Neural cell (in vitro differentiated cells): Measurements from ENCODE around the gene SHC2. TPM values are rescaled to one million over a fixed set of nuclear protein-coding genes. Genes with fewer than 3 reads are reported as not detected.

Experiments used
- H2AFZ ChIP-seq: fragments of 200-600, 300-800 bp; sonication (generic), shearing (Covaris generic); 2 replicates; pipeline ENCODE4 v1.6.0; 2014; ENCODE audit warnings: low read depth, mild to moderate bottlenecking, antibody characterized with exemption, low read length, moderate library complexity
- H3F3A ChIP-seq: fragments of 200-600 bp; shearing (Covaris generic); 2 replicates; pipeline ENCODE4 v1.6.1; 2016; ENCODE audit warnings: mild to moderate bottlenecking, moderate library complexity, mixed read lengths, antibody characterized with exemption, low read length; ENCODE audit not compliant: insufficient read depth, poor library complexity, severe bottlenecking
- H3K27ac ChIP-seq: fragments of 200-600, 300-800 bp; sonication (generic), shearing (Covaris generic); 2 replicates; pipeline ENCODE4 v1.5.1; 2014; ENCODE audit warnings: mild to moderate bottlenecking, low read length, moderate library complexity
- H3K27me3 ChIP-seq: fragments of 300-800, 200-600 bp; sonication (generic), shearing (Covaris generic); 2 replicates; pipeline ENCODE4 v1.6.0; 2014; ENCODE audit warnings: mild to moderate bottlenecking, low read depth, low read length, moderate library complexity; ENCODE audit not compliant: insufficient read depth
- H3K36me3 ChIP-seq: fragments of 300-800, 200-600 bp; sonication (generic), shearing (Covaris generic); 2 replicates; pipeline ENCODE4 v1.5.1; 2014; ENCODE audit warnings: mild to moderate bottlenecking, antibody characterized with exemption, low read length, moderate library complexity; ENCODE audit not compliant: insufficient read depth
- H3K4me2 ChIP-seq: fragments of 300-800, 200-600 bp; sonication (generic), shearing (Covaris generic); 2 replicates; pipeline ENCODE4 v1.6.0; 2014; ENCODE audit warnings: mild to moderate bottlenecking, low read length
- H3K4me3 ChIP-seq: fragments of 300-800, 200-600 bp; sonication (generic), shearing (Covaris generic); 2 replicates; pipeline ENCODE4 v1.5.1; 2014; ENCODE audit warnings: mild to moderate bottlenecking, low read length, moderate library complexity
- H3K79me2 ChIP-seq: fragments of 200-600 bp; shearing (Covaris generic); replicated peaks from 2 replicates; pipeline ENCODE4 v1.6.0; 2014; ENCODE audit warnings: mild to moderate bottlenecking, low read length, moderate library complexity; ENCODE audit not compliant: insufficient read depth
- H3K9ac ChIP-seq: fragments of 300-800, 200-600 bp; sonication (generic), shearing (Covaris generic); 2 replicates; pipeline ENCODE4 v1.6.1; 2016; ENCODE audit warnings: mild to moderate bottlenecking, low read length, mixed read lengths
- H3K9me2 ChIP-seq: fragments of 200-600 bp; shearing (Covaris generic); 2 replicates; pipeline ENCODE4 v1.6.1; 2016; ENCODE audit warnings: mild to moderate bottlenecking, low read length, mixed read lengths; ENCODE audit not compliant: insufficient read depth
- H3K9me3 ChIP-seq: fragments of 200-600, 300-800 bp; sonication (generic), shearing (Covaris generic); 2 replicates; pipeline ENCODE4 v1.6.1; 2016; ENCODE audit warnings: mild to moderate bottlenecking, mixed run types, low read length, moderate library complexity, mixed read lengths
- H4K20me1 ChIP-seq: fragments of 200-600 bp; shearing (Covaris generic); 2 replicates; pipeline ENCODE4 v1.6.1; 2016; ENCODE audit warnings: mild to moderate bottlenecking, mixed run types; ENCODE audit not compliant: insufficient read depth
- CTCF ChIP-seq: fragments of 450-650 bp; IDR thresholded peaks from 2 replicates; pipeline ENCODE4 v1.5.1; 2014; ENCODE audit warnings: antibody characterized with exemption, mild to moderate bottlenecking, moderate library complexity; ENCODE audit not compliant: poor library complexity, severe bottlenecking
- EP300 ChIP-seq: fragments of 450-650 bp; conservative IDR thresholded peaks from 2 replicates; pipeline ENCODE4 v1.6.1; 2014; ENCODE audit warnings: antibody characterized with exemption, mild to moderate bottlenecking, moderate library complexity; ENCODE audit not compliant: poor library complexity, severe bottlenecking
- EZH2 ChIP-seq: fragments of 200-600, 300-800 bp; shearing (Covaris generic), sonication (generic); IDR thresholded peaks from 2 replicates; pipeline ENCODE4 v1.6.1; 2014; ENCODE audit warnings: antibody characterized with exemption, low read length, borderline replicate concordance, mild to moderate bottlenecking; ENCODE audit not compliant: insufficient read depth, poor library complexity, severe bottlenecking
- RAD21 ChIP-seq: fragments of 450-650 bp; conservative IDR thresholded peaks from 2 replicates; pipeline ENCODE4 v1.6.1; 2014; ENCODE audit warnings: antibody characterized with exemption, mild to moderate bottlenecking, moderate library complexity
- REST ChIP-seq: IDR thresholded peaks from 2 replicates; pipeline ENCODE4 v1.6.1; 2012; ENCODE audit warnings: borderline replicate concordance
- SMC3 ChIP-seq: fragments of 450-650 bp; conservative IDR thresholded peaks from 2 replicates; pipeline ENCODE4 v1.6.1; 2014; ENCODE audit warnings: antibody characterized with exemption, mild to moderate bottlenecking, moderate library complexity; ENCODE audit not compliant: poor library complexity
- TAF1 ChIP-seq: IDR thresholded peaks from 2 replicates; pipeline ENCODE4 v1.6.1; 2012; ENCODE audit warnings: low read depth
- polyA plus RNA-seq: library from polyadenylated mRNA; depleted of rRNA; stranded (reverse); fragments of >200 nt; gene quantifications from 2 replicates; pipeline ENCODE4 v1.2.3, GENCODE V29; 2014

The SHC2 gene
- polyA plus RNA-seq, 1 donor from 2014 or later = 75.8 TPM

GRCh38 chr19:447064-447426 lies 13.8 kb downstream of the SHC2 start:
- H3K36me3 ChIP-seq = no peaks in the 10 kb centered on the region

GRCh38 chr19:444677-445210 lies 16.1 kb downstream of the SHC2 start:
- TF ChIP-seq RAD21 (no peak), EZH2 (no peak), TAF1 (no peak), CTCF (no peak)
- Histone ChIP-seq H3K9me3 (no peaks in the 10 kb centered on the region), H4K20me1 (no peaks in the 10 kb centered on the region), H3K9ac (no peak overlapping the region), H3K27me3 (no peaks in the 10 kb centered on the region), H3K4me2 (no peak overlapping the region), H3F3A (no peaks in the 10 kb centered on the region), H3K4me3 (no peak overlapping the region), H3K9me2 (no peaks in the 10 kb centered on the region), H2AFZ (no peak overlapping the region), H3K79me2 (no peaks in the 10 kb centered on the region), H3K27ac (no peak overlapping the region), H3K36me3 (no peaks in the 10 kb centered on the region)

More at GRCh38 chr19:447064-447426, 13.8 kb downstream of the SHC2 start:
- Histone ChIP-seq H3K27me3 (no peaks in the 10 kb centered on the region), H3K4me2 (no peak overlapping the region), H3K79me2 (no peaks in the 10 kb centered on the region), H3K9me2 (no peaks in the 10 kb centered on the region), H3F3A (no peaks in the 10 kb centered on the region), H3K27ac (no peak overlapping the region), H3K9me3 (no peaks in the 10 kb centered on the region), H2AFZ (no peak overlapping the region), H4K20me1 (no peaks in the 10 kb centered on the region), H3K4me3 (no peak overlapping the region), H3K9ac (no peak overlapping the region)
- TF ChIP-seq TAF1 (no peak), SMC3 (no peak), CTCF (no peak), REST (no peak), EP300 (no peak), EZH2 (no peak), RAD21 (no peak)
